MM.1S (cell line): Measurements from ENCODE around the gene TAL2.

Experiments
- DNase-seq: peaks from one replicate; pipeline ENCODE4 v3.0.0-alpha.2; 2015
- H2AFZ ChIP-seq: fragments of 300-600 bp; sonication (generic); 2 replicates; pipeline ENCODE4 v1.6.0; 2016; ENCODE audit warnings: antibody characterized with exemption, low read length
- H3F3A ChIP-seq: fragments of 300-600 bp; sonication (generic); 2 replicates; pipeline ENCODE4 v1.6.1; 2016; ENCODE audit warnings: mild to moderate bottlenecking, antibody characterized with exemption, low read length, moderate library complexity, mixed read lengths; ENCODE audit not compliant: insufficient read depth
- H3K27ac ChIP-seq: fragments of 300-600 bp; sonication (generic); 2 replicates; pipeline ENCODE4 v1.5.1; 2016; ENCODE audit warnings: mild to moderate bottlenecking, low read length
- H3K27me3 ChIP-seq: fragments of 300-600 bp; sonication (generic); replicated peaks from 2 replicates; pipeline ENCODE4 v1.6.0; 2016; ENCODE audit warnings: low read length; ENCODE audit not compliant: insufficient read depth
- H3K36me3 ChIP-seq: fragments of 300-600 bp; sonication (generic); replicated peaks from 2 replicates; pipeline ENCODE4 v1.6.1; 2016; ENCODE audit warnings: mild to moderate bottlenecking, low read length, mixed read lengths; ENCODE audit not compliant: insufficient read depth
- H3K4me1 ChIP-seq: fragments of 300-600 bp; sonication (generic); 2 replicates; pipeline ENCODE4 v1.6.1; 2016; ENCODE audit warnings: low read length, mixed read lengths
- H3K4me2 ChIP-seq: fragments of 300-600 bp; sonication (generic); 2 replicates; pipeline ENCODE4 v1.6.0; 2016; ENCODE audit warnings: low read depth, low read length
- H3K4me3 ChIP-seq: fragments of 300-600 bp; sonication (generic); 2 replicates; pipeline ENCODE4 v1.5.1; 2016; ENCODE audit warnings: low read length, mixed read lengths
- H3K79me2 ChIP-seq: fragments of 300-600 bp; sonication (generic); 2 replicates; pipeline ENCODE4 v1.6.1; 2016; ENCODE audit warnings: mixed run types, low read length, mixed read lengths
- H3K9ac ChIP-seq: fragments of 300-600 bp; sonication (generic); 2 replicates; pipeline ENCODE4 v1.6.1; 2016; ENCODE audit warnings: low read length, mixed read lengths
- H3K9me2 ChIP-seq: fragments of 300-600 bp; sonication (generic); replicated peaks from 2 replicates; pipeline ENCODE4 v1.6.1; 2016; ENCODE audit warnings: mild to moderate bottlenecking, low read length, mixed read lengths; ENCODE audit not compliant: insufficient read depth
- H3K9me3 ChIP-seq: fragments of 300-600 bp; sonication (generic); replicated peaks from 2 replicates; pipeline ENCODE4 v1.6.1; 2016; ENCODE audit warnings: mild to moderate bottlenecking, low read length, mixed read lengths; ENCODE audit not compliant: insufficient read depth
- H4K20me1 ChIP-seq: fragments of 300-600 bp; sonication (generic); 2 replicates; pipeline ENCODE4 v1.6.1; 2016; ENCODE audit warnings: mild to moderate bottlenecking, low read length, moderate library complexity, mixed read lengths; ENCODE audit not compliant: insufficient read depth
- CTCF ChIP-seq: fragments of 300-600 bp; sonication (generic); IDR thresholded peaks from 2 replicates; pipeline ENCODE4 v1.5.1; 2016; ENCODE audit warnings: antibody characterized with exemption, low read length, mixed read lengths
- EZH2 ChIP-seq: fragments of 300-600 bp; sonication (generic); optimal IDR thresholded peaks from 2 replicates; pipeline ENCODE3; 2017; ENCODE audit warnings: low read depth, mild to moderate bottlenecking, antibody characterized with exemption, low read length, mixed read lengths
- EZH2phosphoT487 ChIP-seq: fragments of 300-600 bp; sonication (generic); IDR thresholded peaks from 2 replicates; pipeline ENCODE4 v1.6.1; 2018; ENCODE audit warnings: antibody characterized with exemption, low read length

The TAL2 gene

GRCh38 chr9:105712297-105712696, 50.0 kb downstream of the TAL2 start:
- Histone ChIP-seq H3K9ac (no peak overlapping the region), H3K27me3 (no peaks in the 10 kb centered on the region), H3K9me2 (no peaks in the 10 kb centered on the region), H3K4me1 (no peaks in the 10 kb centered on the region), H3K4me2 (no peak overlapping the region), H3K9me3 (no peaks in the 10 kb centered on the region), H3F3A (no peaks in the 10 kb centered on the region), H4K20me1 (no peaks in the 10 kb centered on the region), H3K27ac (no peak overlapping the region), H3K79me2 (0 out of 2 replicates have a peak, but pooled peaks cover 3% of the 10 kb centered on the region), H2AFZ (no peak overlapping the region), H3K4me3 (no peak overlapping the region), H3K36me3 (no peaks in the 10 kb centered on the region; the same call in 1 of the 2 replicates)
- no peak for DNase-seq
- TF ChIP-seq EZH2phosphoT487 (no peak), EZH2 (no peak), CTCF (no peak)
